ENCODE measurements around the gene FADS2.

DNA sequence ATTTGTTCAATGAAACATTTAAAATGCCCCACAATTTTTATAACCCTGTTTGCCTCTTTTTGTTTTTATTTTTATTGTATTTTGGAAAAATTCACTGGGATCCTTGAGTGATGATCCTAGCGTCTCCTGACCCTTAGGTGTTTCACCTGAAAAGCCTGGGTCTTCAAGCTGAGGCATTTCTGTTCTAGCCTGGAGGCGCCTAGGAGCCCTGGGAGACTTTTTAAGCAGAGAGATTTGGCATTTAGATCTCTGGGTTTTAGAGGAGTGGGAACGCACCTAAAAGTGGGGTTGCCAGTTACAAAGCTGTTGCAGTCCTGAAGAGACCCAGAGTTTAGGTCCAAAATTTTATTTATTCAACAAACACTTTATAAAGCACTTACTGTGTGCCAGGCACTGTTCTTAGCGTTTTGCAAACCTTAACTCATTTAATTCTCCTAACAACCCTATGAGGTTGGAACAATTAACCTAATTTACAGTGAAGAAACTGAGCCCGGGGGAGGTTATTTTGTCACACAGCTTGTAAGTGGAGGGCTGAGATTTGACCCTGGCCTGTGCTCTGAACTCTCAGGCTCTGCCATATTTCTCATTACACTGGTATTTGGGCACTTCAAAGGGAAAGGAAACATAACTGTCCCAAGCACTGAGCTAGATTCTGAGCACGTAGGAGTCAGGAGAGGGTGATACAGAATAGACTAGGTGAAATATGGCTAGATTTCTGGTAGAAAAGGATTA, 10.5 kb upstream of the FADS2 start:
- TF ChIP-seq, protein P1, sequence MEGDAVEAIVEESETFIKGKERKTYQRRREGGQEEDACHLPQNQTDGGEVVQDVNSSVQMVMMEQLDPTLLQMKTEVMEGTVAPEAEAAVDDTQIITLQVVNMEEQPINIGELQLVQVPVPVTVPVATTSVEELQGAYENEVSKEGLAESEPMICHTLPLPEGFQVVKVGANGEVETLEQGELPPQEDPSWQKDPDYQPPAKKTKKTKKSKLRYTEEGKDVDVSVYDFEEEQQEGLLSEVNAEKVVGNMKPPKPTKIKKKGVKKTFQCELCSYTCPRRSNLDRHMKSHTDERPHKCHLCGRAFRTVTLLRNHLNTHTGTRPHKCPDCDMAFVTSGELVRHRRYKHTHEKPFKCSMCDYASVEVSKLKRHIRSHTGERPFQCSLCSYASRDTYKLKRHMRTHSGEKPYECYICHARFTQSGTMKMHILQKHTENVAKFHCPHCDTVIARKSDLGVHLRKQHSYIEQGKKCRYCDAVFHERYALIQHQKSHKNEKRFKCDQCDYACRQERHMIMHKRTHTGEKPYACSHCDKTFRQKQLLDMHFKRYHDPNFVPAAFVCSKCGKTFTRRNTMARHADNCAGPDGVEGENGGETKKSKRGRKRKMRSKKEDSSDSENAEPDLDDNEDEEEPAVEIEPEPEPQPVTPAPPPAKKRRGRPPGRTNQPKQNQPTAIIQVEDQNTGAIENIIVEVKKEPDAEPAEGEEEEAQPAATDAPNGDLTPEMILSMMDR (IDR thresholded peaks at IDR 0.05; ENCODE audit: insufficient read depth, low read length, poor library complexity, severe bottlenecking), result no peak
- TF ChIP-seq EZH2phosphoT487 (conservative IDR thresholded peaks at IDR 0.05; ENCODE audit: low read length), result no peak

All from SU-DHL-6 (cell line).